HEK293T (cell line): Measurements from ENCODE around the gene MYL12B.
"Not testable (repeated sequence)": the region's sequence is repeated elsewhere in the genome, so short reads cannot be mapped to it uniquely, and the experiment has no call there.

Experiments
- CTCF ChIA-PET: fragments of 350-600 bp; formaldehyde crosslinking; extraction: SDS; loops from one replicate; lab custom pipeline; 2021; ENCODE audit warnings: antibody characterized with exemption, inconsistent platforms; lab: Yijun Ruan, JAX
- POLR2A ChIA-PET: fragments of 350-600 bp; formaldehyde crosslinking; extraction: SDS; loops from one replicate; lab custom pipeline; 2020; ENCODE audit warnings: antibody characterized with exemption, inconsistent platforms; lab: Yijun Ruan, JAX
- DNase-seq: peaks from one replicate; pipeline ENCODE4 v3.0.0; 2012; ENCODE audit warnings: mixed read lengths; ENCODE audit errors: extremely low spot score
- ARNT ChIP-seq: fragments of 450-650 bp; IDR thresholded peaks from 2 replicates; pipeline ENCODE4 v1.6.1; 2017; ENCODE audit warnings: mild to moderate bottlenecking
- BHLHE40 ChIP-seq: fragments of 450-650 bp; IDR thresholded peaks from 2 replicates; pipeline ENCODE4 v1.6.1; 2016; ENCODE audit warnings: mild to moderate bottlenecking, moderate library complexity, borderline replicate concordance
- CTBP1 ChIP-seq: fragments of 450-650 bp; IDR thresholded peaks from 2 replicates; pipeline ENCODE4 v1.6.1; 2016; ENCODE audit warnings: borderline replicate concordance
- ELF4 ChIP-seq: fragments of 450-650 bp; IDR thresholded peaks from 2 replicates; pipeline ENCODE4 v1.6.1; 2017; ENCODE audit warnings: antibody characterized with exemption
- FOXA1 ChIP-seq: fragments of 450-650 bp; IDR thresholded peaks from 2 replicates; pipeline ENCODE4 v1.6.1; 2016; ENCODE audit warnings: mild to moderate bottlenecking
- FOXK2 ChIP-seq: fragments of 450-650 bp; IDR thresholded peaks from 2 replicates; pipeline ENCODE4 v1.6.1; 2016; ENCODE audit warnings: mild to moderate bottlenecking
- FOXM1 ChIP-seq: fragments of 450-650 bp; IDR thresholded peaks from 2 replicates; pipeline ENCODE4 v1.6.1; 2017; ENCODE audit warnings: mild to moderate bottlenecking, borderline replicate concordance
- HDGF ChIP-seq: fragments of 450-650 bp; IDR thresholded peaks from 2 replicates; pipeline ENCODE4 v1.6.1; 2017; ENCODE audit warnings: antibody characterized with exemption, borderline replicate concordance
- L3MBTL2 ChIP-seq: fragments of 450-650 bp; conservative IDR thresholded peaks from 2 replicates; pipeline ENCODE4 v1.6.1; 2016; ENCODE audit warnings: mild to moderate bottlenecking
- LEF1 ChIP-seq: fragments of 450-650 bp; IDR thresholded peaks from 2 replicates; pipeline ENCODE4 v1.6.1; 2017; ENCODE audit warnings: mild to moderate bottlenecking, borderline replicate concordance
- NFRKB ChIP-seq: fragments of 450-650 bp; IDR thresholded peaks from 2 replicates; pipeline ENCODE4 v1.6.1; 2016; ENCODE audit warnings: mild to moderate bottlenecking, moderate library complexity
- PKNOX1 ChIP-seq: fragments of 450-650 bp; IDR thresholded peaks from 2 replicates; pipeline ENCODE4 v1.6.1; 2016
- SP1 ChIP-seq: fragments of 450-650 bp; IDR thresholded peaks from 2 replicates; pipeline ENCODE4 v1.6.1; 2017
- SUZ12 ChIP-seq: fragments of 450-650 bp; IDR thresholded peaks from 2 replicates; pipeline ENCODE4 v1.6.1; 2016; ENCODE audit warnings: mild to moderate bottlenecking
- TARDBP ChIP-seq: fragments of 450-650 bp; IDR thresholded peaks from 2 replicates; pipeline ENCODE4 v1.6.1; 2016
- ZNF384 ChIP-seq: fragments of 450-650 bp; IDR thresholded peaks from 2 replicates; pipeline ENCODE4 v1.6.1; 2016

Gene MYL12B

GRCh38 chr18:3305933-3306332 is 44.0 kb downstream of the MYL12B start:
- POLR2A ChIA-PET: no interaction called here
- CTCF ChIA-PET: no interaction called here
- TF ChIP-seq TARDBP (no peak), PKNOX1 (no peak), SUZ12 (no peak), FOXM1 (no peak), ZNF384 (no peak), ELF4 (no peak), CTBP1 (no peak), L3MBTL2 (no peak), ARNT (no peak), NFRKB (no peak), FOXK2 (no peak), FOXA1 (no peak), BHLHE40 (no peak), SP1 (no peak), LEF1 (no peak), HDGF (no peak)
- DNase-seq: no peak

DNA sequence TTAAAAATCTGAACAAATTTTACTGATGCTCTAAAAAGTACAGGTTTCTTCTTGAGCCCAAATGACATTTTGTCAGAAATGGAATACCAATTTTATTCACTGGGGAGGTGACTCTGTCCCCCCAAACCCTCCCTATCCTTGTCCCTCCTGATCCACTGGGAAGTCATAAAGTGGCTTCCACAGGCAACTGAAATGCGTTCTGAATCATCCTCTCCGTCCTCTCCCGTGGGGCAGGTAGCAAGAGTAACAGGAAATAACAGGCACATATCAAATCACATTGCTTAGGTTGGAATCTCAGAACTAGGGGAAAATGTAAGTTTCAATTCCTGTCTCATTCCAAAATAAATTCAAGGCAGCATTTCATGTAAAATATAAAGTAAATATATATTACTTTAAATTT is 44.5 kb downstream of the MYL12B start:
- CTCF ChIA-PET: no interaction called here
- no peak for TF ChIP-seq FOXM1
- no peak for TF ChIP-seq HDGF
- TF ChIP-seq FOXK2: no peak
- TF ChIP-seq PKNOX1: no peak
- TF ChIP-seq SUZ12: no peak
- no peak for TF ChIP-seq ELF4
- TF ChIP-seq ZNF384: no peak
- TF ChIP-seq SP1: no peak
- TF ChIP-seq L3MBTL2: no peak
- no peak for TF ChIP-seq ARNT
- POLR2A ChIA-PET: no interaction called here
- no peak for DNase-seq

- TF ChIP-seq PKNOX1: no peak
- TF ChIP-seq LEF1: no peak
- no peak for TF ChIP-seq FOXA1
- no peak for TF ChIP-seq SUZ12
- no peak for TF ChIP-seq NFRKB
- POLR2A ChIA-PET: no interaction called here
- no peak for DNase-seq
- CTCF ChIA-PET: no interaction called here
These were observed 51.8 kb downstream of the MYL12B start for GRCh38 chr18:3313685-3314084.

- CTCF ChIA-PET: not testable (repeated sequence)
These were observed 53.4 kb downstream of the MYL12B start for GRCh38 chr18:3315344-3315743.

DNA sequence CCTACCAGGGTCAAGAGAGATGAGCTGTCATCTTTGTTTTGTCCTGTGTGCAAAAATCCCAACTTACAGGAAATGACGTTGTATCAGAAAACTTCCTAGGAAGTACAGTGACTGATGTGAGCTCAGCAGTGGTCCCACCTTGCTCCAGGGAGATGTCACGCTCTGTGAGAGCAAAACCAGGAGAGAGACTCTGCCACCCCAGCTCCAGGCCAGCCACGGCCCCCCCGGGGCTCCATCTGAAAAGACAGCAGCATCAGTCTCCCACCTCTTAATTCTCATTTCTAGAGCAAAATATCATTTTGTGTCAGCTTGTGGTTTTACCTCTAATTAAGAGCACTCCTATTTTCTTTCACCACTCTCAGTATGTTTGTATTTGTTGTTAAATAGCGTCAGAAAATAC is 57.5 kb downstream of the MYL12B start:
- POLR2A ChIA-PET: interaction anchor here (0.5 kb wide), 1 partner anchor 15 kb away, joined by 3 read pairs; no protein-coding TSS in a partner anchor

More at GRCh38 chr18:3315344-3315743, 53.4 kb downstream of the MYL12B start:
- DNase-seq, POLR2A ChIA-PET: not testable (repeated sequence)

GRCh38 chr18:3319894-3320454 is 58.0 kb downstream of the MYL12B start:
- CTCF ChIA-PET: no interaction called here
- DNase-seq: no peak
- POLR2A ChIA-PET: no interaction called here
- TF ChIP-seq PKNOX1 (no peak), L3MBTL2 (no peak), SP1 (no peak), FOXM1 (no peak), HDGF (no peak)

More for the DNA sequence above, 57.5 kb downstream of the MYL12B start:
- no peak for DNase-seq
- CTCF ChIA-PET: no interaction called here
- TF ChIP-seq PKNOX1: no peak
- no peak for TF ChIP-seq ZNF384
- no peak for TF ChIP-seq SUZ12
- no peak for TF ChIP-seq HDGF
- no peak for TF ChIP-seq BHLHE40
- no peak for TF ChIP-seq SP1
- no peak for TF ChIP-seq TARDBP
- no peak for TF ChIP-seq CTBP1
- TF ChIP-seq ARNT: no peak
- TF ChIP-seq LEF1: no peak
- no peak for TF ChIP-seq FOXA1
- no peak for TF ChIP-seq FOXM1
- TF ChIP-seq L3MBTL2: no peak
